Measurements from ENCODE around the gene LRRC34. TPM values are rescaled to one million over a fixed set of nuclear protein-coding genes. Genes with fewer than 3 reads are reported as not detected.

Gene LRRC34
- total and polyA plus RNA-seq, 4 donors, result 0.22 to 2.8 (median 0.85) TPM

- TF ChIP-seq EGR1 (IDR thresholded peaks at IDR 0.05; ENCODE audit: low read depth in 2 of 2) (no peak), TAF1 (conservative IDR thresholded peaks at IDR 0.05) (no peak), SP1 (IDR thresholded peaks at IDR 0.05) (no peak), RAD21 (IDR thresholded peaks at IDR 0.05) (no peak), JUND (IDR thresholded peaks at IDR 0.05) (no peak), ZBTB33 (IDR thresholded peaks at IDR 0.05) (no peak), NR2F2 (IDR thresholded peaks at IDR 0.05) (no peak), RXRA (IDR thresholded peaks at IDR 0.05) (no peak), HNF4G (IDR thresholded peaks at IDR 0.05) (no peak), FOXA1 (IDR thresholded peaks at IDR 0.05) (no peak)
- Histone ChIP-seq H3K27ac (ENCODE audit: low read depth in 1 of 2, low read length in 2 of 2) (no peak overlapping the region), H3K9me3 (ENCODE audit: control insufficient read depth in 4 of 4, low read length in 3 of 4) (no peaks in the 10 kb centered on the region), H3K4me1 (ENCODE audit: control insufficient read depth in 4 of 4, insufficient read depth in 4 of 4, low read length in 3 of 4) (no peaks in the 10 kb centered on the region), H3K36me3 (ENCODE audit: control insufficient read depth in 4 of 4, insufficient read depth in 3 of 4, low read depth in 1 of 4, low read length in 3 of 4) (no peaks in the 10 kb centered on the region), H3K4me3 (ENCODE audit: low read depth in 1 of 3, low read length in 3 of 3) (no peak overlapping the region), H3K27me3 (ENCODE audit: control insufficient read depth in 4 of 4, insufficient read depth in 4 of 4, low read length in 3 of 4) (no peaks in the 10 kb centered on the region), H3K9ac (ENCODE audit: low read depth in 1 of 2, low read length in 2 of 2) (no peak overlapping the region)
- WGBS, result 73% methylated on average over 4 of the region's 4 CpGs
- DNase-seq (ENCODE audit: low spot score), result no peak
Measured at GRCh38 chr3:169847896-169848295, 35.2 kb upstream of the LRRC34 start.

- H3K36me3 ChIP-seq (ENCODE audit: control insufficient read depth in 4 of 4, insufficient read depth in 3 of 4, low read depth in 1 of 4, low read length in 3 of 4), result no peaks in the 10 kb centered on the region
- H3K9me3 ChIP-seq (ENCODE audit: control insufficient read depth in 4 of 4, low read length in 3 of 4), result no peaks in the 10 kb centered on the region
- H3K4me3 ChIP-seq (ENCODE audit: low read depth in 1 of 3, low read length in 3 of 3), result no peak overlapping the region
- H3K9ac ChIP-seq (ENCODE audit: low read depth in 1 of 2, low read length in 2 of 2), result no peak overlapping the region
- TF ChIP-seq NR2F2 (IDR thresholded peaks at IDR 0.05) (no peak), JUND (IDR thresholded peaks at IDR 0.05) (no peak), FOXA2 (IDR thresholded peaks at IDR 0.05) (no peak), RXRA (IDR thresholded peaks at IDR 0.05) (no peak), GABPA (IDR thresholded peaks at IDR 0.05 in 1 of 2, conservative IDR thresholded peaks at IDR 0.05 in 1 of 2) (no peak), ZBTB33 (IDR thresholded peaks at IDR 0.05) (no peak), TAF1 (conservative IDR thresholded peaks at IDR 0.05) (no peak), CTCF (IDR thresholded peaks at IDR 0.05; ENCODE audit: low read depth, low read length, missing input control) (no peak), RAD21 (IDR thresholded peaks at IDR 0.05) (no peak), FOXA1 (IDR thresholded peaks at IDR 0.05) (no peak), HNF4G (IDR thresholded peaks at IDR 0.05) (no peak), EGR1 (IDR thresholded peaks at IDR 0.05; ENCODE audit: low read depth in 2 of 2) (no peak), YY1 (IDR thresholded peaks at IDR 0.05) (no peak), HNF4A (conservative IDR thresholded peaks at IDR 0.05) (no peak)
- WGBS, result 94% methylated on average over 11 of the region's 11 CpGs
- DNase-seq (ENCODE audit: low spot score), result no peak
- H3K27me3 ChIP-seq (ENCODE audit: control insufficient read depth in 4 of 4, insufficient read depth in 4 of 4, low read length in 3 of 4), result no peaks in the 10 kb centered on the region
- H3K27ac ChIP-seq (ENCODE audit: low read depth in 1 of 2, low read length in 2 of 2), result no peak overlapping the region
- no peaks in the 10 kb centered on the region for H3K4me1 ChIP-seq (ENCODE audit: control insufficient read depth in 4 of 4, insufficient read depth in 4 of 4, low read length in 3 of 4)
Measured at GRCh38 chr3:169846458-169847193, 33.9 kb upstream of the LRRC34 start.

Measured in liver (tissue), 9 donors.